ENCODE measurements around the gene FAM111B. TPM values are rescaled to one million over a fixed set of nuclear protein-coding genes. Genes with fewer than 3 reads are reported as not detected.
A peak's percentile ranks its signal among the peaks of the same experiment; 100 is the strongest.

FAM111B gene
- total RNA-seq, 1 donor from 2014 or later = 0.87 TPM

DNA sequence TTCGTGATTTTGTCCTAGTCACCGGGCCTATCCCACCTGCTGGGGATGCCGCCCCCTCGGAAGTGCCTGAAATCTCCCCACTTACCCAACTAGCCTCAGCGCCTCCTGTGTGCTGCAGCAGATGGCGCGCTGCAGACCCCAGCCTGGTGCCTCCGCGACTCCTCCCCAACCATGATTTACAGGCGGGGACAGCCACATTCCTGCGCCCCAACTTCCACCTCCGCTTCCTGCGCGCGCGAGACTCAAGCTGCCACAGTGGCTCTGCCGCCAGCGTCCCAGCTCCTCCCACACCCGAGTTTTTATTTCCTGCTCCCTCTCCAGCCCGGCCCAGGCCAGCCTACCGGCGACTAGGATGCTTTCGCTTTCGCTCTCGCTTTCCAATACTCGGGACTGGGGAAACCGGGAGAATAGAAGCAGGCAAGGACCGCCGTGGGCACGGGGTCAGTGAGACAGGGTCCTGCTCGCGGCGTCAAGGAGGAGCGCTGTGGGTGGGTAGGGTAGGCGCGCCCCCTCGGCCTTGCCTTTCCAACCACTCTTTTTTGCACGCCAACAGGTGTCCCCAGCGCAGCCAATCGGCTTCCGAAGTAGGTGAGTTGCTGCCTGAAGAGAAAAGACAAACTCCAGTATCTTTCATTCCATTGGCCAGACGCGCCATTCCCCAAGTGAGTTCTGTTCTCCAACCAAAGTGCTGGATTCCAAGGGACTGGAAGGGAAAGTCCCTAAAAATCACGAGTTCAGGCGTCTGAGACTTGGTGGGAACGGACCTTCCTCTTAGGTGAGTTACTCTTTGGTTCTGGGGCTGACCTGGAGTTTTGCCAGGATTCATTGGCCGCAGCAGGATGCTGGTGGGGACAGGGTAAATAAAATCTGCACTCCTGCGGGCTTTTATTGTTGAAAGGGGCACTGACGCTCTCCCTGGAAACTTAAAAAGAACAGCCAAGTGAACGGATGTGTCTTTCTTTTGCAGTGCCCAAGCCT lies 35.8 kb downstream of the FAM111B start, which contains the start of gene FAM111A:
Gene FAM111A (plus strand): TSS at position 327 of the 978 bp plus-strand sequence. CDS start 6,017 bp downstream, outside the sequence.
- ATAC-seq (peak; percentile 95), DNase-seq (peak; percentile 96)
- intact Hi-C loops (cut with DNase I) = no loop called here
- no peaks in the 10 kb centered on the region for H3K27me3 ChIP-seq
- H3K36me3 ChIP-seq = peaks cover 15% of the 10 kb centered on the region
- no peaks in the 10 kb centered on the region for H3K9me3 ChIP-seq
- H3K27ac ChIP-seq = peak within 1 kb of the TSS; percentile 89
- TF ChIP-seq, protein P1, sequence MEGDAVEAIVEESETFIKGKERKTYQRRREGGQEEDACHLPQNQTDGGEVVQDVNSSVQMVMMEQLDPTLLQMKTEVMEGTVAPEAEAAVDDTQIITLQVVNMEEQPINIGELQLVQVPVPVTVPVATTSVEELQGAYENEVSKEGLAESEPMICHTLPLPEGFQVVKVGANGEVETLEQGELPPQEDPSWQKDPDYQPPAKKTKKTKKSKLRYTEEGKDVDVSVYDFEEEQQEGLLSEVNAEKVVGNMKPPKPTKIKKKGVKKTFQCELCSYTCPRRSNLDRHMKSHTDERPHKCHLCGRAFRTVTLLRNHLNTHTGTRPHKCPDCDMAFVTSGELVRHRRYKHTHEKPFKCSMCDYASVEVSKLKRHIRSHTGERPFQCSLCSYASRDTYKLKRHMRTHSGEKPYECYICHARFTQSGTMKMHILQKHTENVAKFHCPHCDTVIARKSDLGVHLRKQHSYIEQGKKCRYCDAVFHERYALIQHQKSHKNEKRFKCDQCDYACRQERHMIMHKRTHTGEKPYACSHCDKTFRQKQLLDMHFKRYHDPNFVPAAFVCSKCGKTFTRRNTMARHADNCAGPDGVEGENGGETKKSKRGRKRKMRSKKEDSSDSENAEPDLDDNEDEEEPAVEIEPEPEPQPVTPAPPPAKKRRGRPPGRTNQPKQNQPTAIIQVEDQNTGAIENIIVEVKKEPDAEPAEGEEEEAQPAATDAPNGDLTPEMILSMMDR (IDR thresholded peaks at IDR 0.05) = peak; percentile 30
- H3K4me1 ChIP-seq = peaks cover 21% of the 10 kb centered on the region
- H3K4me3 ChIP-seq = peak within 1 kb of the TSS; percentile 75

DNA sequence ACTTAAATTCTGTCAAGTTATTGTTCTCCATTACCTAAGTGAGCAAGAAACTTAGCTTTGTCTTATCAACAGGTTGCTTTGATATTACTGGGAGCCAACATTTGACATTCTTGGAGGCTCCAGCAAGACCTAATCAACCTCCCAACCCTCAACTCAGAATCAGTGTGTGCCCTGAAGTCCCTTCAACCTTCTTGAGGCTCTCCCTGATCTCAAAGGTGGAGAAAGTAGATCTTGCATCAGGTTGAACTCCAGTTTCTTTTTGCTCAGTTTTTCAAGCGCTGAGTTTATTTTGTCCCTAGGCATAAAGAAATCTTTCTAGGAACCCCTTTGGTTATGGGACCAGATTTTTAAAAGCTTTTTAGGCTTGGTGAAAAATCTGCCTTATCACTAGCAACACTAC lies 37.1 kb downstream of the FAM111B start:
- Histone ChIP-seq H3K9me3 (no peaks in the 10 kb centered on the region), H3K4me1 (peaks cover 21% of the 10 kb centered on the region), H3K4me3 (peak overlapping the region; percentile 75), H3K27me3 (no peaks in the 10 kb centered on the region), H3K27ac (peak overlapping the region; percentile 89), H3K36me3 (peaks cover 20% of the 10 kb centered on the region)
- ATAC-seq (no peak), DNase-seq (no peak)
- TF ChIP-seq, protein P1 (IDR thresholded peaks at IDR 0.05) = no peak
- intact Hi-C loops (cut with DNase I) = no loop called here

DNA sequence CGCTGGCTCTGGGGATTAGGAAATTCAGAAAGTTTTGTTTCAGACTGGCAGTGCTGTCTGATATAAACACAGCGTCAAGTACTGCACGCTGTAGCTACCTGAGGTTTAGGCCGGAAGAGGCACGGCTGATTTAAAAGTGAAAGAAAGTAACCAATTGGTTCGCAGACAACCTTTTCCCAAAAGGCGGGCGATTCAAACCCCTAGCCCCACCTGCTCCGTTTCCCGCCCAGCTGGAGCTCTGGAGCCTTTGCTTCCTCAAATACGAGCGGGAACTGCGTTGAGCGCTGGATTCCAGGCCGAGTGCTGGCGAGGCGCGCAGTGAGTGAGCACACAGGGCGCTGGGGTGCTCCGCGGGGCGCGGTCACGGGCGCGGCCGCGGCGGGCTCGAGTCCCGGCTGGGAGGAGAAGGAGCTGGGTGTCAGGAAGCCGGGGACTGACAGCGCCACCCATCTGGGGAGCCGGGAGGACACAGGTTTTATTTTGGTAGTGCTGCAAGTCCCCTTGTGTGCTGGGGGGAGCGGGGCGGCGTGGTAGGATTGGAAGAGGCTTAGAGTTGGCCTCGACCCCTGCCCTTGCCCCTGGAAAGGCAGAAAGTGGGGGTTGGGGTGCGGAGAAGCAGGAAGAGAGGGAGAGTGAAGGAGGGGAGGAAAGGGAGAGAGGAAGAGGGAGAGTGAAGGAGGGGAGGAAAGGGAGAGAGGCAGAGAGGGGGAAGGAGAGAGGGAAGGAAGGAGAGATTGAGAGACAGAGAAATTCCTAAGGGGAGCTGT lies 37.7 kb downstream of the FAM111B start:
- intact Hi-C loops (cut with DNase I) = no loop called here
- peak overlapping the region; percentile 75 for H3K4me3 ChIP-seq

DNA sequence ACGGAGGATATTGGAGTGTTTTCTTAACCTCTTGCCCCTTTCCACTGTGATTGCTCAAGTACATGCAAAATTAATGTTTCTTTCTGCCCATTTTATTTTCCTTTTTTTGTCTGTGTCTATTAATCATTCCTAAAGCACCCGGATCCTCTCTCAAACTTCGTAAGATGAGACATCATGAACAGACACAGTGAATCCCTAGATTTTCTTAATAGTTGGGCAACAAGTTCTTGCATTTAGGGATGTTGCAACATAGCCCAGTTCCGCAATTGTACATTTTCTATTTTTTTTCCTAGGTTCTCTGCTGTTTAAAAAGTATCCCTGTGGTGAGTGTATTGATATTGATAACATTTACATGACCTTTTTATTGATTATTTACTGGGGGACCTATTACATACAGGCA lies 38.5 kb downstream of the FAM111B start:
- Histone ChIP-seq H3K4me1 (peaks cover 21% of the 10 kb centered on the region), H3K36me3 (peaks cover 33% of the 10 kb centered on the region), H3K27me3 (no peaks in the 10 kb centered on the region), H3K27ac (peak overlapping the region; percentile 89), H3K9me3 (no peaks in the 10 kb centered on the region), H3K4me3 (peak overlapping the region; percentile 75)
- no peak for DNase-seq
- TF ChIP-seq, protein P1 (IDR thresholded peaks at IDR 0.05) = no peak
- ATAC-seq = no peak
- intact Hi-C loops (cut with DNase I) = no loop called here

More for the DNA sequence above, 37.7 kb downstream of the FAM111B start:
- peaks cover 21% of the 10 kb centered on the region for H3K4me1 ChIP-seq
- DNase-seq (peak; percentile 85), ATAC-seq (peak; percentile 77)
- peak overlapping the region; percentile 89 for H3K27ac ChIP-seq
- H3K36me3 ChIP-seq = peaks cover 26% of the 10 kb centered on the region
- no peaks in the 10 kb centered on the region for H3K9me3 ChIP-seq
- TF ChIP-seq, protein P1 (IDR thresholded peaks at IDR 0.05) = peak; percentile 18
- no peaks in the 10 kb centered on the region for H3K27me3 ChIP-seq

DNA sequence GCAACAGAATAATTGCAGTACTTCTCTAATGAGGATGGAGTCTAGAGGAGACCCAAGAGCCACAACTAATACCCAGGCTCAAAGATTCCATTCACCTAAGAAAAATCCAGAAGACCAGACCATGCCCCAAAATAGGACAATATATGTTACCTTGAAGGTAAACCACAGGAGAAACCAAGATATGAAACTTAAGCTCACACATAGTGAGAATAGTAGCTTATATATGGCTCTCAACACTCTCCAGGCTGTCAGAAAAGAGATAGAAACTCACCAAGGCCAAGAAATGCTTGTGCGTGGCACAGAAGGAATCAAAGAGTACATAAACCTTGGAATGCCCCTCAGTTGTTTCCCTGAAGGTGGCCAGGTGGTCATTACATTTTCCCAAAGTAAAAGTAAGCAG lies 44.7 kb downstream of the FAM111B start:
- no peaks in the 10 kb centered on the region for H3K9me3 ChIP-seq
- no peak overlapping the region for H3K4me3 ChIP-seq
- DNase-seq (no peak), ATAC-seq (no peak)
- H3K27ac ChIP-seq = no peak overlapping the region
- no peaks in the 10 kb centered on the region for H3K4me1 ChIP-seq
- intact Hi-C loops (cut with DNase I) = no loop called here
- TF ChIP-seq, protein P1 (IDR thresholded peaks at IDR 0.05) = no peak
- no peaks in the 10 kb centered on the region for H3K27me3 ChIP-seq
- peaks cover 41% of the 10 kb centered on the region for H3K36me3 ChIP-seq

Data from upper lobe of right lung (tissue), 1 donor.